Right lobe of liver (tissue), 6 donors: ENCODE measurements around the gene LRRC66. TPM values are rescaled to one million over a fixed set of nuclear protein-coding genes. Genes with fewer than 3 reads are reported as not detected.

Experiments
- ATAC-seq, 4 donors: fragments of 200-7000 bp; cut with Tn5 transposase; one replicate each; pipeline ENCODE4 v1.9.1; 2020; ENCODE audit warnings: mild to moderate bottlenecking in 4 of 4, moderate library complexity in 4 of 4
- DNase-seq, 3 donors: peaks; one replicate each; pipeline ENCODE4 v3.0.0-alpha.2; 2020
- H3K27ac ChIP-seq, 3 donors: fragments of 200-600 bp; one replicate each; pipeline ENCODE4 v1.8.0; 2022
- H3K27me3 ChIP-seq, 2 donors: fragments of 200-600 bp; one replicate each; pipeline ENCODE4 v1.8.0; 2022
- H3K36me3 ChIP-seq, 4 donors: fragments of 200-600 bp; sonication (generic) in 1 of 4; one replicate each; pipeline versions ENCODE4 v1.5.1 to v1.8.0; 2017 to 2022; ENCODE audit warnings: control low read depth in 1 of 4
- H3K4me1 ChIP-seq, 4 donors: fragments of 200-600 bp; sonication (generic) in 1 of 4; one replicate each; pipeline versions ENCODE4 v1.5.1 to v1.8.0; 2017 to 2022; ENCODE audit warnings: control low read depth in 1 of 4
- H3K4me3 ChIP-seq, 3 donors: fragments of 200-600 bp; one replicate each; pipeline ENCODE4 v1.8.0; 2022
- H3K9me3 ChIP-seq, 4 donors: fragments of 200-600 bp; sonication (generic) in 1 of 4; one replicate each; pipeline versions ENCODE4 v1.5.1 to v1.8.0; 2017 to 2022; ENCODE audit warnings: control low read depth in 1 of 4
- CTCF ChIP-seq, 4 donors: fragments of 200-600 bp in 3 of 4; fragments of 450-650 bp in 1 of 4; IDR thresholded peaks; one replicate each; pipeline versions ENCODE4 v1.5.1 to v1.8.0; 2016 to 2022; ENCODE audit warnings: antibody characterized with exemption in 4 of 4, mild to moderate bottlenecking in 2 of 4
- POLR2A ChIP-seq: fragments of 450-650 bp; IDR thresholded peaks from one replicate; pipeline ENCODE4 v1.6.1; 2017; ENCODE audit warnings: antibody characterized with exemption, mild to moderate bottlenecking
- WGBS: methylation state at CpG from one replicate; pipeline ENCODE4 v1.1.6; 2018; ENCODE audit warnings: low coverage, low lambda C conversion rate; ENCODE audit not compliant: insufficient coverage; ENCODE audit errors: missing lambda C conversion rate; 5-methylcytosine and 5-hydroxymethylcytosine counted together
- intact Hi-C, 2 donors: fragments of 100-400 bp; cut with DNase I; formaldehyde crosslinking; loops; one replicate each; pipeline versions ENCODE4 v1.11.2 to v1.14.1; 2022
- total RNA-seq, 6 experiments: library from RNA; depleted of rRNA in 2 of 6; stranded (reverse); fragments of >200 nt in 2 of 6; fragmentation: NEBNext Ultra II Directional in 3 of 6; extraction: Animal tissue kit (Norgen Biotek cat#: 25700) in 3 of 6; gene quantifications; one replicate each; pipeline versions ENCODE4 v1.1.0 to v1.2.4, GENCODE V29; 2016 to 2023
- donor health status: DM: no; HTN: yes; CAD: no.
- donor health status: DM: no; HTN: no; CAD: no.
- donor health status: DM: no; HTN: no; CAD: no.
- donor health status: DM: no; HTN: yes; CAD: no.
- donor health status: DM: no; HTN: yes; CAD: no.

LRRC66 gene
- total RNA-seq, 6 experiments from 2014 or later = 0.05 to 0.35 (median 0.09) TPM

- TF ChIP-seq POLR2A (no peak), CTCF (IDR thresholded peaks at IDR 0.05) (no peak)
- Histone ChIP-seq H3K4me1 (peaks cover 0 to 9% (median 0%) of the 10 kb centered on the region in 4 donors), H3K27ac (no peak overlapping the region), H3K36me3 (no peaks in the 10 kb centered on the region), H3K9me3 (no peaks in the 10 kb centered on the region), H3K27me3 (no peaks in the 10 kb centered on the region), H3K4me3 (no peak overlapping the region)
- intact Hi-C loops = no loop called here
- no peak for DNase-seq
- no peak for ATAC-seq
These were observed 37.0 kb upstream of the LRRC66 start for GRCh38 chr4:52057196-52057595.

- no peak for TF ChIP-seq CTCF (IDR thresholded peaks at IDR 0.05)
- Histone ChIP-seq H3K4me3 (no peak overlapping the region), H3K4me1 (peaks cover 0 to 9% (median 0%) of the 10 kb centered on the region in 4 donors), H3K27me3 (no peaks in the 10 kb centered on the region), H3K27ac (no peak overlapping the region), H3K36me3 (no peaks in the 10 kb centered on the region), H3K9me3 (no peaks in the 10 kb centered on the region)
- ATAC-seq = no peak
- intact Hi-C loops = no loop called here
- 50% methylated on average over 1 of the region's 3 CpGs for WGBS
- DNase-seq = no peak
These were observed 34.1 kb upstream of the LRRC66 start for GRCh38 chr4:52054254-52054653.

GRCh38 chr4:52052475-52052780 is 32.3 kb upstream of the LRRC66 start:
- peak; percentile 52 to 74 (median 60) for ATAC-seq
- DNase-seq = peak in 1 of 3 donors; percentile 56
- peak overlapping the region; percentile 45 to 65 (median 59) for H3K4me3 ChIP-seq
- peak overlapping the region in 1 of 3 donors; percentile 34 for H3K27ac ChIP-seq
- TF ChIP-seq POLR2A (no peak), CTCF (IDR thresholded peaks at IDR 0.05) (no peak)
- no peaks in the 10 kb centered on the region for H3K27me3 ChIP-seq
- peaks cover 0 to 4% (median 0%) of the 10 kb centered on the region in 4 donors for H3K4me1 ChIP-seq
- 19% methylated on average over 7 of the region's 7 CpGs for WGBS
- intact Hi-C loops = no loop called here
- H3K9me3 ChIP-seq = no peaks in the 10 kb centered on the region
- H3K36me3 ChIP-seq = no peaks in the 10 kb centered on the region

GRCh38 chr4:52051615-52052474 is 31.7 kb upstream of the LRRC66 start:
- Histone ChIP-seq H3K4me1 (peaks cover 0 to 4% (median 0%) of the 10 kb centered on the region in 4 donors), H3K4me3 (peak overlapping the region; percentile 45 to 65 (median 59)), H3K36me3 (no peaks in the 10 kb centered on the region), H3K27me3 (no peaks in the 10 kb centered on the region), H3K27ac (peak overlapping the region; percentile 47 to 54 (median 49)), H3K9me3 (no peaks in the 10 kb centered on the region)
- TF ChIP-seq POLR2A (no peak), CTCF (IDR thresholded peaks at IDR 0.05) (no peak)
- DNase-seq (peak; percentile 78 to 83 (median 82)), ATAC-seq (peak; percentile 88 to 94 (median 92))
- intact Hi-C loops = no loop called here
- WGBS = 7% methylated on average over 20 of the region's 46 CpGs
